Subcutaneous abdominal adipose tissue (tissue), 5 donors: ENCODE data around the gene NADK2.

Experiments
- H3K27ac ChIP-seq: one replicate; pipeline ENCODE4 v1.7.0; 2013; ENCODE audit warnings: low read depth, mild to moderate bottlenecking, inconsistent platforms, low read length, moderate library complexity
- H3K27me3 ChIP-seq, 5 donors: one replicate each; pipeline ENCODE4 v1.7.0; 2013; ENCODE audit warnings: low read length in 5 of 5, inconsistent platforms in 1 of 5; ENCODE audit not compliant: control insufficient read depth in 5 of 5, insufficient read depth in 4 of 5
- H3K36me3 ChIP-seq, 5 donors: one replicate each; pipeline ENCODE4 v1.7.0; 2013; ENCODE audit warnings: low read length in 5 of 5; ENCODE audit not compliant: control insufficient read depth in 5 of 5, insufficient read depth in 5 of 5
- H3K4me1 ChIP-seq, 5 donors: one replicate each; pipeline ENCODE4 v1.7.0; 2013; ENCODE audit warnings: low read length in 5 of 5, mild to moderate bottlenecking in 3 of 5, moderate library complexity in 1 of 5; ENCODE audit not compliant: control insufficient read depth in 5 of 5, insufficient read depth in 5 of 5
- H3K4me3 ChIP-seq, 5 donors: one replicate each; pipeline ENCODE4 v1.7.0; 2013; ENCODE audit warnings: low read length in 5 of 5, low read depth in 1 of 5
- H3K9ac ChIP-seq, 5 donors: one replicate each; pipeline ENCODE4 v1.7.0; 2013; ENCODE audit warnings: low read length in 5 of 5, mild to moderate bottlenecking in 4 of 5, moderate library complexity in 3 of 5
- H3K9me3 ChIP-seq, 5 donors: one replicate each; pipeline ENCODE4 v1.7.0; 2013; ENCODE audit warnings: low read length in 5 of 5; ENCODE audit not compliant: control insufficient read depth in 5 of 5
- donor health status: healthy.
- donor health status: healthy.
- donor health status: healthy.
- donor health status: healthy.
- donor health status: healthy.

NADK2 gene

GRCh38 chr5:36237751-36238150 is 4.0 kb downstream of the NADK2 start:
- no peak overlapping the region for H3K27ac ChIP-seq
- H3K27me3 ChIP-seq = no peaks in the 10 kb centered on the region
- peaks cover 0 to 3% (median 0%) of the 10 kb centered on the region in 5 donors for H3K36me3 ChIP-seq
- H3K4me1 ChIP-seq = peaks cover 5 to 33% (median 32%) of the 10 kb centered on the region in 5 donors
- no peaks in the 10 kb centered on the region for H3K9me3 ChIP-seq
- no peak overlapping the region for H3K4me3 ChIP-seq
- H3K9ac ChIP-seq = no peak overlapping the region

- H3K4me1 ChIP-seq = peaks cover 3 to 28% (median 26%) of the 10 kb centered on the region in 5 donors
- H3K4me3 ChIP-seq = no peak overlapping the region
- H3K9ac ChIP-seq = no peak overlapping the region
- H3K36me3 ChIP-seq = peaks cover 0 to 3% (median 0%) of the 10 kb centered on the region in 5 donors
- H3K27ac ChIP-seq = no peak overlapping the region
- H3K9me3 ChIP-seq = no peaks in the 10 kb centered on the region
- no peaks in the 10 kb centered on the region for H3K27me3 ChIP-seq
These were observed 4.9 kb downstream of the NADK2 start for GRCh38 chr5:36236801-36237200.

- H3K4me3 ChIP-seq = no peak overlapping the region
- H3K9me3 ChIP-seq = no peaks in the 10 kb centered on the region
- peaks cover 0 to 5% (median 0%) of the 10 kb centered on the region in 5 donors for H3K4me1 ChIP-seq
- no peaks in the 10 kb centered on the region for H3K27me3 ChIP-seq
- no peak overlapping the region for H3K9ac ChIP-seq
- H3K36me3 ChIP-seq = no peaks in the 10 kb centered on the region
- no peak overlapping the region for H3K27ac ChIP-seq
These were observed 9.2 kb downstream of the NADK2 start for GRCh38 chr5:36232533-36232932.

DNA sequence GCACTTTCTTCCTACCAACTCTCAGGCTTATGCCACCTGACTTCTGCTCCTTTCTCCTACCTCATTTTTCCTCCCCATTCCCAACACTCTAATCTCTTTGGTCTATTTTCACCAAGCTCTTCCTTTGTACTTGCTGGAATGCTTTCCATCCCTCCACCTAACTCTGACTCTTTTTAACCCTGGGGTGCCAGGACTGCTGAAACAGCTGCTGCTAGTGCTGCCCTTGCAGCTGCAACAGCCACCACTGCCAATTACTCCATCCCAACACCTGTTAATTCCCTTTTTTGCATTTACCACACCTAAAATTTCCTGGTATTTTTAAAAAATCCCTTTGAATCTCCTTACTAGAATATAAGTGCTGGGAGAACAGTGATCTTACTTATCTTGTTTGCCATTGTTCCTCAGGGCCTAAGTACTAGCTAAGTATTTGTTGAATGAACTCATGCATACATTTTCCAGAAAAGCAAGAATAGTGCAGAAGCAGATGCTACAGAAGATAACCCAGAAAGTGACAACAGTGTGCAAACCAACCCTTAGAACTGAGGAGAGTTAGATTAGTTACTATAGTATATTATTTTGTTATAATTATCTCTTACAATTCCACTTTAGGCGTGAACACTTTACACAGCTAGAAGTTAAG is 11.5 kb downstream of the NADK2 start:
- H3K4me1 ChIP-seq = peaks cover 0 to 3% (median 0%) of the 10 kb centered on the region in 5 donors
- no peaks in the 10 kb centered on the region for H3K27me3 ChIP-seq
- H3K4me3 ChIP-seq = no peak overlapping the region
- H3K27ac ChIP-seq = no peak overlapping the region
- no peaks in the 10 kb centered on the region for H3K9me3 ChIP-seq
- H3K9ac ChIP-seq = no peak overlapping the region
- peaks cover 3 to 11% (median 4%) of the 10 kb centered on the region in 5 donors for H3K36me3 ChIP-seq

DNA sequence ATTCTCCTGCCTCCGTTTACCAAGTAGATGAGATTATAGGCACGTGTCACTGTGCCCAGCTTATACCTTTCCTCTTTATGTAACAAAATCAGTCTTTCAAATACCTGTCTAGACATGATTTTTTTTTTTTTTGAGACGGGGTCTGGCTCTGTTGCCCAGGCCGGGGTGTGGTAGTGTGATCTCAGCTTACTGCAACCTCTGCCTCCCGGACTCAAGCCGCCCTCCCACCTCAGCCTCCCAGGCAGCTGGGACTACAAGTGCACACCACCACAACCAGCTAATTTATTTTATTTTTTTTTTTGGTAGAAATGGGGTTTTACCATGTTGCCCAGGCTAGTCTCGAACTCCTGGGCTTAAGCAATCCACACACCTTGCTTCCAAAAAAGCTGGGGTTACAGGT is 13.2 kb downstream of the NADK2 start:
- Histone ChIP-seq H3K4me3 (no peak overlapping the region), H3K4me1 (peaks cover 0 to 3% (median 0%) of the 10 kb centered on the region in 5 donors), H3K9me3 (no peaks in the 10 kb centered on the region), H3K36me3 (peaks cover 8 to 19% (median 15%) of the 10 kb centered on the region in 5 donors), H3K27ac (no peak overlapping the region), H3K9ac (no peak overlapping the region), H3K27me3 (no peaks in the 10 kb centered on the region)

DNA sequence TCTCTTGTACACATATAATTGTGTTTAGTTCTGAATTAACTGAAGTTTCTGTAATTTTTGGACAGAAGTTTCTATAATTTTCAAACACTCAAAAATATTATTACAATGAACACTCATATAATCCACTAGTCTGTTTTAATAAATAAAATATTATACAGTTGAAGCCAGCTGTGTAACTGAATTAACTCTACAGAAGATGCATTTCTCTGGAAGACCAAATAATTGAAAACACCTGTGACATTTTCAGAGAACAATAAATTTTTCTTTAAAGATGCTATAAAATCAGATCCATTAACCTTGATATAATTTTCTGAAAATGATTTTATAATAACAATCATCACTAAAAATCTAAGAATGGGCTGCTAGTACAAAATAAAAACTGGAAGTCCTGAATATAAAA is 14.7 kb downstream of the NADK2 start:
- Histone ChIP-seq H3K4me1 (peaks cover 0 to 3% (median 0%) of the 10 kb centered on the region in 5 donors), H3K27ac (no peak overlapping the region), H3K36me3 (peaks cover 16 to 27% (median 20%) of the 10 kb centered on the region in 5 donors), H3K9ac (no peak overlapping the region), H3K9me3 (no peaks in the 10 kb centered on the region), H3K4me3 (no peak overlapping the region), H3K27me3 (no peaks in the 10 kb centered on the region)

- peaks cover 29 to 56% (median 36%) of the 10 kb centered on the region in 5 donors for H3K36me3 ChIP-seq
- H3K9me3 ChIP-seq = no peaks in the 10 kb centered on the region
- peaks cover 0 to under 1% (median 0%) of the 10 kb centered on the region in 5 donors for H3K4me1 ChIP-seq
- no peaks in the 10 kb centered on the region for H3K27me3 ChIP-seq
- no peak overlapping the region for H3K9ac ChIP-seq
- H3K4me3 ChIP-seq = no peak overlapping the region
- H3K27ac ChIP-seq = no peak overlapping the region
These were observed 19.1 kb downstream of the NADK2 start for GRCh38 chr5:36222620-36223019.

GRCh38 chr5:36217988-36218387 is 23.7 kb downstream of the NADK2 start:
- H3K4me3 ChIP-seq = no peak overlapping the region

GRCh38 chr5:36217567-36217966 is 24.2 kb downstream of the NADK2 start:
- Histone ChIP-seq H3K9me3 (no peaks in the 10 kb centered on the region), H3K27ac (no peak overlapping the region), H3K4me3 (no peak overlapping the region), H3K36me3 (peaks cover 27 to 65% (median 41%) of the 10 kb centered on the region in 5 donors), H3K9ac (no peak overlapping the region), H3K4me1 (no peaks in the 10 kb centered on the region), H3K27me3 (no peaks in the 10 kb centered on the region)

More at GRCh38 chr5:36217988-36218387, 23.7 kb downstream of the NADK2 start:
- Histone ChIP-seq H3K36me3 (peaks cover 27 to 65% (median 40%) of the 10 kb centered on the region in 5 donors), H3K9me3 (no peaks in the 10 kb centered on the region), H3K27ac (no peak overlapping the region), H3K4me1 (no peaks in the 10 kb centered on the region), H3K27me3 (no peaks in the 10 kb centered on the region), H3K9ac (no peak overlapping the region)

DNA sequence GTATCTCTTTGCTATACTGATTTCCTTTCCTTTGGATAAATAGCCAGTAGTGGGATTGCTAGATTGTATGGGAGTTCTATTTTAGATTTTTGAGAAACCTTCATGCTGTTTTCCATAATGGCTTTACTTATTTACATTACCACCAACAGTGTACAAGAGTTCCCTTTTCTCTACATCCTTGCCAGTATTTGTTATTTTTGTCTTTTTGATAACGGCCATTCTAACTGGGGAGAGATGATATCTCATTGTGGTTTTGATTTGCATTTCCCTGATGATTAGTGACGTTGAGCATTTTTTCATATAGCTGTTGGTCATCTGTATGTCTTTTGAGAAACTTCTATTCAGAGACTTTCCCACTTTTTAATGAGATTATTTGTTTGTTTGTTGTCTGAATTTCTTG is 25.8 kb downstream of the NADK2 start:
- H3K27ac ChIP-seq = no peak overlapping the region
- no peaks in the 10 kb centered on the region for H3K27me3 ChIP-seq
- H3K9me3 ChIP-seq = no peaks in the 10 kb centered on the region
- no peak overlapping the region for H3K4me3 ChIP-seq
- no peak overlapping the region for H3K9ac ChIP-seq
- H3K4me1 ChIP-seq = no peaks in the 10 kb centered on the region
- peaks cover 28 to 59% (median 45%) of the 10 kb centered on the region in 5 donors for H3K36me3 ChIP-seq
